Nephron progenitor cell (in vitro differentiated cells): ENCODE measurements around the gene PTPRA.
"Not testable (repeated sequence)": the region's sequence is repeated elsewhere in the genome, so short reads cannot be mapped to it uniquely, and the experiment has no call there.

Experiments used
- DNase-seq: peaks from one replicate; pipeline ENCODE4 v3.0.0; 2021
- H3K27ac Mint-ChIP-seq: 2 replicates; pipeline ENCODE4 v1.8.0; 2021; ENCODE audit warnings: mild to moderate bottlenecking, moderate library complexity, mixed read lengths
- H3K27me3 Mint-ChIP-seq: 2 replicates; pipeline ENCODE4 v1.8.0; 2021; ENCODE audit warnings: mild to moderate bottlenecking, low read depth, mixed read lengths; ENCODE audit not compliant: poor library complexity
- H3K36me3 Mint-ChIP-seq: 2 replicates; pipeline ENCODE4 v1.8.0; 2021; ENCODE audit warnings: low read depth, mixed read lengths
- H3K4me1 Mint-ChIP-seq: 2 replicates; pipeline ENCODE4 v1.8.0; 2021; ENCODE audit warnings: mixed read lengths
- H3K4me3 Mint-ChIP-seq: 2 replicates; pipeline ENCODE4 v1.8.0; 2021; ENCODE audit warnings: mild to moderate bottlenecking, moderate library complexity, mixed read lengths
- H3K9me3 Mint-ChIP-seq: 2 replicates; pipeline ENCODE4 v1.8.0; 2021; ENCODE audit warnings: mild to moderate bottlenecking, moderate library complexity, mixed read lengths
- CTCF ChIP-seq: fragments of 200-600 bp; sonication (generic); IDR thresholded peaks from 2 replicates; pipeline ENCODE4 v1.5.0; 2021; ENCODE audit warnings: antibody characterized with exemption

PTPRA gene

DNA sequence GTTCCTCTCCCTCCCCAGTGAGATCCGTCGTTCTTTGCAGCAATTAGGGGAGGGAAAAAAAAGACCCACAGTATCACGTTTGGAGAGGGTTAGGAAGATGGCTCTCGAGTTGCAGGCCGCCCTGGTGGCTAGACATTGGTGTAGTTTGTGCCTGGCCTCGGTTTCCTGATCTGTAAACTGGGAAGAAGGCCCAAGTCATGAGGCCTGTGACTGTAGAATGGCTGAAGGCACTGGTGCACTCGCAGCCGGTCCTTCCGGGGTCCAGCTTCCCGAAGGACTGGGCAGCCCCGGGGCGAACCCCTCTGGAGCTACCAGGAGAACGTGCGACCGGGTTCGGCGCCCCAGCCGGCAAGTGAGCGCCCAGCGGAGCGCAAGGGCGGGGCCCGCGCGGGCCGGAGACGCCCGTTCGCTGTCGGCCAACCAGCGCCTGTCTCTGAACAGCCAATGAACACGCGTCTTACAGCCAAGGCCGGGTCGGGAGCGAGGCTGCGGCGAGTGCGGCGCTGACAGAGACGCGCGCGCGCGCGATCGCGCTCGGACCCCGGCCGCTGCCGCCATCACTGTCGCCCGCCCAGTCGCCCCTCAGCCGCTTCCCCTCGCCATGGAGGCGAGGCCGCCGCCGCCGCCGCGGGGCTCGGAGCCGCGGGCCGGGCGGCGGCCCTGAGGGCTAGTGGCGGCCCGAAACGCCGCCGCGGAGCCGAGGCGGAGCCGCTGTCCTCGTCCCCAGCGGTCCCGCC, at the start of gene PTPRA:
Gene PTPRA (plus strand): TSS at position 472 of the 737 bp plus-strand sequence. CDS start 90,797 bp downstream, outside the sequence.
- H3K27ac Mint-ChIP-seq: no peak within 1 kb of the TSS

DNA sequence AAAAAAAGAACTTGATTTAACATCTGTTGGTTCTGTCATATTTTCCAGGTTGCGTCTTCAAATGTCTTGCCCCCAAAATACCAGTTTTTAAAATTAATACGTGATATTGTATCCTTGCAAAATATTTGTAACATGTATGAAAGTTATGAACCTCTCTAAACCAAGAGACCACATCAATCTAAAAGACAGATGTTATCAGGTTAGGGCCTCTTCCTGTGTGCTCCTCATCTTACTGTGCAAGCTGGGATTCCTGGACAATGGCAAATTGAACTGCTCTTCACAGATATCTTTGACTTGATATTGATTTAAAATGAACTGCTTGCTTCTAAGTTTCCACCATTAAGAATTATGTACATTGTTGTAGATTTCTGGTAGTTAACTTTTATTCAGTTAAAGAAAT, 47.5 kb upstream of the PTPRA start:
- H3K4me3 Mint-ChIP-seq: peak overlapping the region; percentile 72
- H3K9me3 Mint-ChIP-seq: peaks cover 8% of the 10 kb centered on the region
- H3K4me1 Mint-ChIP-seq: peaks cover 25% of the 10 kb centered on the region
- peaks cover 56% of the 10 kb centered on the region for H3K27me3 Mint-ChIP-seq
- H3K36me3 Mint-ChIP-seq: no peaks in the 10 kb centered on the region
- no peak overlapping the region for H3K27ac Mint-ChIP-seq
- TF ChIP-seq CTCF: no peak
- no peak for DNase-seq

More for the DNA sequence above, at the start of gene PTPRA:
- peak within 1 kb of the TSS; percentile 85 for H3K4me3 Mint-ChIP-seq
- peak; percentile 90 for DNase-seq
- H3K36me3 Mint-ChIP-seq: peaks cover 12% of the 10 kb centered on the region
- H3K27me3 Mint-ChIP-seq: peaks cover 33% of the 10 kb centered on the region
- H3K9me3 Mint-ChIP-seq: no peaks in the 10 kb centered on the region
- TF ChIP-seq CTCF: no peak
- H3K4me1 Mint-ChIP-seq: peaks cover 49% of the 10 kb centered on the region

DNA sequence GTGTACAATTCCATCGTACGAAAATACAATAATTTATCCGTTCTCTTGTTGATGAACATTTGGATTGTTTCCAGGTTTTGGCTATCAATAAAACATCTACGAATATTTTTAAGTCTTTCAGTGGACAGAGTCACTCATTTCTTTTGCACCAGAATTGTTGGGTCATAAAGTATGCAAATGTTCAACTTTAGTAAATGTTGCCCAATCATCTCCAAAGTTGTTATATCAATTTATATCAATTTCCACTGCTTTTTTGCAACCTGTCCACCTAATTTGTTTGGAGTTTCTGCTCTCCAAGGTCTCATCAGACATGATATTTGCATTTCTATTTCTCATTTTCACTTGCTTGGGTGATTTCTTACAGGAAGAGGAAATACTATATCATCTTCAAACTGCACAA, 46.6 kb upstream of the PTPRA start:
- Mint-ChIP-seq H3K27ac (no peak overlapping the region), H3K4me1 (peaks cover 22% of the 10 kb centered on the region), H3K27me3 (peaks cover 51% of the 10 kb centered on the region), H3K36me3 (no peaks in the 10 kb centered on the region), H3K4me3 (no peak overlapping the region), H3K9me3 (peaks cover 8% of the 10 kb centered on the region)
- TF ChIP-seq CTCF: no peak
- DNase-seq: no peak

DNA sequence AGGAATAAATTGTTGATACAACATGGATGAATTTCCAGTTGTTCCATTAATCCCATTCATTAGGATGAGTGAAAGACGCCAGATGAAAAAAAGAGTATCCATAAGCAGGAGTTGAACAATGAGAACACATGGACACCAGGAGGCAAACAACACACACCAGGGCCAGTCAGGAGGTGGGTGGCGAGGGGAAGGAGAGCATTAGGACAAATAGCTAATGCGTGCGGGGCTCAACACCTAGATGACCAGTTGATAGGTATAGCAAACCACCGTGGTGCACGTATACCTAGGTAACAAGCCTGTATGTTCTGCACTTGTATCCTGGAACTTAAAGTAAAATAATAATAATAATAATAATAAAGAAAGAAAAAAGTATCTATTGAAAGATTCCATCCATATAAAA, 43.9 kb upstream of the PTPRA start:
- peaks cover 16% of the 10 kb centered on the region for H3K4me1 Mint-ChIP-seq
- H3K27ac Mint-ChIP-seq: no peak overlapping the region
- H3K4me3 Mint-ChIP-seq: no peak overlapping the region
- H3K36me3 Mint-ChIP-seq: peaks cover 5% of the 10 kb centered on the region
- H3K9me3 Mint-ChIP-seq: peaks cover 8% of the 10 kb centered on the region
- no peak for TF ChIP-seq CTCF
- peaks cover 45% of the 10 kb centered on the region for H3K27me3 Mint-ChIP-seq
- no peak for DNase-seq

GRCh38 chr20:2831206-2831605, 42.1 kb upstream of the PTPRA start:
- not testable (repeated sequence) for H3K4me3 Mint-ChIP-seq, DNase-seq, H3K27ac Mint-ChIP-seq, H3K4me1 Mint-ChIP-seq, H3K9me3 Mint-ChIP-seq
- peaks cover 38% of the 10 kb centered on the region for H3K27me3 Mint-ChIP-seq
- H3K36me3 Mint-ChIP-seq: peaks cover 20% of the 10 kb centered on the region

DNA sequence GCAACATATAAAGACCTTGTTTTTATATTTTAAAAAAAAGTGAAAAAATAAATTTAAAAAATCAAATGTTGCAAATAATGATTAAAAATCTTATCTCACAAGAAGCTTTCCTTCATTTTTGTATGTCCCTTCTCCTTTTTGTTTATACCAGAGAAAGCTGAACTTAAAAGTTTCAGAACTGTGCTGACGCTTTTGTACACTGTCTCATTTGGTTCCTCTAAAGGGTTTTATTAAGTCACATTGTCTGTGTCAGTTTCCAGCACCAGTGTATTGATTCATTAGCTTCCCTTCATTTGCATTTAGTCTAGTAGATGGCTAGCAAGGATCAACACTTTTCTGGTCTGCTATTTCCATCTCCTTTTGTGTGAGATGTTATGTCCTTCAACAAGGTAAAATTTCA, 39.5 kb upstream of the PTPRA start:
- H3K36me3 Mint-ChIP-seq: peaks cover 45% of the 10 kb centered on the region
- no peak overlapping the region for H3K27ac Mint-ChIP-seq
- no peaks in the 10 kb centered on the region for H3K9me3 Mint-ChIP-seq
- no peak overlapping the region for H3K4me3 Mint-ChIP-seq
- DNase-seq: no peak
- peaks cover 15% of the 10 kb centered on the region for H3K27me3 Mint-ChIP-seq
- TF ChIP-seq CTCF: no peak
- H3K4me1 Mint-ChIP-seq: no peaks in the 10 kb centered on the region
